Body of pancreas (tissue), 4 donors: ENCODE measurements around the gene BMP10. TPM values are rescaled to one million over a fixed set of nuclear protein-coding genes. Genes with fewer than 3 reads are reported as not detected.

Source experiments
- ATAC-seq: fragments of 150-250 bp; one replicate; pipeline ENCODE4 v1.9.1; 2016
- DNase-seq, 4 donors: peaks; one replicate each; pipeline ENCODE4 v3.0.0-alpha.2; 2019
- H3K27ac ChIP-seq, 4 donors: fragments of 200-600 bp; sonication (generic); 1 replicate in 3 of 4; 2 replicates in 1 of 4; pipeline versions ENCODE4 v1.5.1 to v1.6.1; 2016 to 2019; ENCODE audit warnings: mild to moderate bottlenecking in 1 of 4, mixed read lengths in 1 of 4, moderate library complexity in 1 of 4
- H3K27me3 ChIP-seq, 2 donors: fragments of 200-600 bp; sonication (generic); one replicate each; pipeline ENCODE4 v1.6.0; 2016; ENCODE audit warnings: mild to moderate bottlenecking in 1 of 2
- H3K36me3 ChIP-seq, 2 donors: fragments of 200-600 bp; sonication (generic); replicated peaks in 1 of 2; 2 replicates each; pipeline ENCODE4 v1.5.1; 2016; ENCODE audit warnings: low read depth in 2 of 2; ENCODE audit not compliant: insufficient read depth in 1 of 2
- H3K4me1 ChIP-seq: fragments of 200-600 bp; sonication (generic); one replicate; pipeline ENCODE4 v1.6.0; 2016
- H3K4me3 ChIP-seq, 2 donors: fragments of 200-600 bp; sonication (generic); 1 replicate in 1 of 2; 2 replicates in 1 of 2; pipeline ENCODE4 v1.5.1; 2016 to 2019
- H3K9me3 ChIP-seq, 3 donors: fragments of 200-600 bp; sonication (generic); 1 replicate in 2 of 3; 2 replicates in 1 of 3; pipeline ENCODE4 v1.5.1; 2016
- POLR2A ChIP-seq, 3 donors: fragments of 450-650 bp; IDR thresholded peaks; one replicate each; pipeline ENCODE4 v1.6.1; 2016; ENCODE audit warnings: antibody characterized with exemption in 3 of 3, mild to moderate bottlenecking in 2 of 3
- WGBS, 2 donors: methylation state at CpG; one replicate each; pipeline ENCODE4 v1.1.5; 2017; 5-methylcytosine and 5-hydroxymethylcytosine counted together
- intact Hi-C: fragments of 100-400 bp; cut with DNase I; formaldehyde crosslinking; loops from one replicate; pipeline ENCODE4 v1.15.1; 2023
- total RNA-seq, 2 donors: library from RNA; depleted of rRNA; stranded (reverse); fragments of >200 nt; gene quantifications; one replicate each; pipeline ENCODE4 v1.1.0, GENCODE V29; 2016
- TF ChIP-seq, protein P1 (sequence below), 7 experiments: fragments of 450-650 bp in 4 of 7; fragments of 200-600 bp in 3 of 7; sonication (generic) in 3 of 7; IDR thresholded peaks; one replicate each; pipeline ENCODE4 v1.5.1; 2016 to 2019; ENCODE audit warnings: antibody characterized with exemption in 7 of 7

Gene BMP10
- total RNA-seq, 2 donors from 2014 or later = not detected

DNA sequence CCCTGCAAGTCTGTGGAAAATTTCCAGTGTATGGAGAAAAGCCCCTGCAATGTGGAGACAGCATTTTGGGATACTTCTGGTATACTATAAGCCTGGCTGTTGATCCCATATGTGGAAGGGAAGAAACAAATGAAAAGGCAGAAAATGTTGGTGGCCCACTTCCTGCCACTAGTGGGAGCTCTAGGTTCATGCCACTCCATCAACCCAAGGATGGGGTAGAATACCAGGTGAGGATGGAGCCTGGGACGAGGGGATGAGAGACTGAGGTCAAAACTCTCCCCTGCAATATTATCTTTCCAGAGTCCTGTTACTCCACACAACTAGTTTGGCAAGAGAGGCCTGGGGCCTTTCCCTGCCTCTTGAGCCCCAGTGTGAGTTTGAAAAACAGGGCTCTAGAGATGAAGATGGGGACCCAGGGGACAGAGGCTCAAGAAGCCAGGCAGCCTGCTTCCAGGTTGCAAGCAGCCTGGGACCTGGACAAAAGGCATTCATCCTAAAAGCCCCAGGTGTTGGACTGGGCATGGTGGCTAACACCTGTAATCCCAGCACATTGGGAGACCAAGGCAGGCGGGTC, 31.9 kb downstream of the BMP10 start:
- intact Hi-C loops = no loop called here
- no peak overlapping the region for H3K27ac ChIP-seq
- peak in 1 of 4 donors; percentile 18 for DNase-seq
- no peak for ATAC-seq
- H3K9me3 ChIP-seq = no peaks in the 10 kb centered on the region
- WGBS, 2 donors = 92 to 98% methylated on average over 2 of the region's 2 CpGs
- H3K4me3 ChIP-seq = no peak overlapping the region
- H3K27me3 ChIP-seq = no peaks in the 10 kb centered on the region
- no peaks in the 10 kb centered on the region for H3K36me3 ChIP-seq
- TF ChIP-seq, protein P1, sequence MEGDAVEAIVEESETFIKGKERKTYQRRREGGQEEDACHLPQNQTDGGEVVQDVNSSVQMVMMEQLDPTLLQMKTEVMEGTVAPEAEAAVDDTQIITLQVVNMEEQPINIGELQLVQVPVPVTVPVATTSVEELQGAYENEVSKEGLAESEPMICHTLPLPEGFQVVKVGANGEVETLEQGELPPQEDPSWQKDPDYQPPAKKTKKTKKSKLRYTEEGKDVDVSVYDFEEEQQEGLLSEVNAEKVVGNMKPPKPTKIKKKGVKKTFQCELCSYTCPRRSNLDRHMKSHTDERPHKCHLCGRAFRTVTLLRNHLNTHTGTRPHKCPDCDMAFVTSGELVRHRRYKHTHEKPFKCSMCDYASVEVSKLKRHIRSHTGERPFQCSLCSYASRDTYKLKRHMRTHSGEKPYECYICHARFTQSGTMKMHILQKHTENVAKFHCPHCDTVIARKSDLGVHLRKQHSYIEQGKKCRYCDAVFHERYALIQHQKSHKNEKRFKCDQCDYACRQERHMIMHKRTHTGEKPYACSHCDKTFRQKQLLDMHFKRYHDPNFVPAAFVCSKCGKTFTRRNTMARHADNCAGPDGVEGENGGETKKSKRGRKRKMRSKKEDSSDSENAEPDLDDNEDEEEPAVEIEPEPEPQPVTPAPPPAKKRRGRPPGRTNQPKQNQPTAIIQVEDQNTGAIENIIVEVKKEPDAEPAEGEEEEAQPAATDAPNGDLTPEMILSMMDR (IDR thresholded peaks at IDR 0.05) = peak in 6 of 7 experiments; percentile 18 to 41 (median 32)
- no peak for TF ChIP-seq POLR2A (IDR thresholded peaks at IDR 0.05)
- H3K4me1 ChIP-seq = no peaks in the 10 kb centered on the region

DNA sequence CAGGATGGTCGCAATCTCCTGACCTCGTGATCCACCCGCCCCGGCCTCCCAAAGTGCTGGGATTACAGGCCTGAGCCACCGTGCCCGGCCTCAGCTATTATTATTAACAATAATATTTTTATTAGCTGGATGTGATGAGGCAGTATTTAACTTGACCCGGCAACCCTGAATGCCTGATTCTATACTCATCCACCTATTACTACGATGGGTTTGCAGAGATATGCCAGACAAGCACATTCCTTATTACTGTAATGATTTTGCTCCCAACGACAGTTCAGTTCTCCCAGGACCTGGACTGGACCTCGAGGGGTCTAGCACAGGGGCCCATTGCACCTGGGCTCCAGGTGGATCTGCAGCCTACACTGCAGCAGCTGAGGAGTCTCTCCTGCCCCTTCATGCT, 32.6 kb downstream of the BMP10 start:
- Histone ChIP-seq H3K27me3 (no peaks in the 10 kb centered on the region), H3K9me3 (no peaks in the 10 kb centered on the region), H3K4me1 (no peaks in the 10 kb centered on the region), H3K36me3 (no peaks in the 10 kb centered on the region), H3K4me3 (no peak overlapping the region), H3K27ac (no peak overlapping the region)
- intact Hi-C loops = no loop called here
- DNase-seq (no peak), ATAC-seq (no peak)
- WGBS, 2 donors = 84 to 85% methylated on average over 10 of the region's 10 CpGs
- TF ChIP-seq POLR2A (IDR thresholded peaks at IDR 0.05) = no peak
- TF ChIP-seq, protein P1 (IDR thresholded peaks at IDR 0.05) = no peak

DNA sequence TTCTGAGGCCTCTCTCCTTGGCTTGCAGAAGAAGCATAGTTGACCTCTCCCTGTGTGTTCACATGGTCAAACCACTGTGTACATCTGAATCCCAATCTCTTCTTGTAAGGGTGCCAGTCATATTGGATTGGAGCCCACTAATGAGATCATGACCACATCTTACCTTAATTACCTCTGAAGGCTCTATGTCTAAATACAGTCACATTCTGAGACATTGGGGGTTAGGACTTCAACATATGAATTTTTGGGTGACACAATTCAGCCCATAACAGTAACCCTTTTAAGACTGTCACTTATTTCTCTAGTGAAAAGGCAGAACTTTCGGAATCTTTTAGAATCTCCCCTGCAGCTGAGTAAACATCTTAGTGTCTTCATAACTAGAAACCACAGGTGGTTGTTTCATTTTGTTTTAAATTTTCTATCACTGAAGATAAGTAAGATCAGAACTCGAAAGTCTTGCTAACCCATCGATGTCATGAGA, 33.3 kb downstream of the BMP10 start:
- TF ChIP-seq, protein P1 (IDR thresholded peaks at IDR 0.05) = no peak
- no peak for TF ChIP-seq POLR2A (IDR thresholded peaks at IDR 0.05)
- Histone ChIP-seq H3K36me3 (no peaks in the 10 kb centered on the region), H3K9me3 (no peaks in the 10 kb centered on the region), H3K27me3 (no peaks in the 10 kb centered on the region), H3K4me1 (peaks cover 2% of the 10 kb centered on the region), H3K27ac (no peak overlapping the region), H3K4me3 (no peak overlapping the region)
- 57 to 75% methylated on average over 3 of the region's 3 CpGs for WGBS, 2 donors
- intact Hi-C loops = no loop called here
- no peak for DNase-seq
- no peak for ATAC-seq

DNA sequence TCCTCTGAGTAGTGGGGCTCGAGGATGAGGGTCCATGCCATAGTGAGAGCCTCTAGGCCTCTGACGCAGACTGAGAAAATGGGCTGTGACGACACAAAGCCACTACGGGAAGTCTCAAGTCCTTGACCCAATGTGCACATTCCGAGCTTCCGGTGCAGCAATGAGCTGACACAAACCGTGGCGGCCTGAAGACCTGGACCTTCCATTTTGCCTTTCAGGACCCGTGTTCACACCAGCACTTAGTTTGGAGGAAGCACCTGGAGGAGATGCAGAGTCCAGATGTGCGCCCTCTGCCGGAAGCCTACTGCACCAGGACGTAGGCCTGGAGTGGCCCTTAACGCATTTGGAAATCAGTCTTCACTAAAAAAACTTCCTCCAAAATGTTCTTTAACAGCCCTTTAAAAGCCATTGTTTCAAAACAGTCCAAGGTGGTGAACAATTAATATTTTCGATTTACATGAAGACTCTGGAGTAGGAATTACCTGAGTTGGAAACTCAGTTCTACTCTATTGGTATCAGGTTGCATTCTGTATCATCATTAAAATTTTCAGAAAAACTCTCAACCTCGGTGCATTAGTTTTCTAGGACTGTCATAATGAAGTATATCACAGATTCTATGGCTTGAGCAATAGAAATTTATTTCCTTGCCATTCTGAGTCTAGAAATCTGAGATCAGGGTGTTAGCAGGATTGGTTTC, 33.9 kb downstream of the BMP10 start:
- intact Hi-C loops = no loop called here
- 46 to 64% methylated on average over 13 to 15 of the region's 15 CpGs for WGBS, 2 donors
- Histone ChIP-seq H3K4me1 (peaks cover 8% of the 10 kb centered on the region), H3K9me3 (no peaks in the 10 kb centered on the region), H3K27me3 (no peaks in the 10 kb centered on the region), H3K4me3 (no peak overlapping the region), H3K27ac (no peak overlapping the region), H3K36me3 (no peaks in the 10 kb centered on the region)
- peak; percentile 70 to 80 (median 74) for DNase-seq
- ATAC-seq = peak; percentile 54
- no peak for TF ChIP-seq POLR2A (IDR thresholded peaks at IDR 0.05)
- TF ChIP-seq, protein P1 (IDR thresholded peaks at IDR 0.05) = peak in 6 of 7 experiments; percentile 57 to 76 (median 58)
